K562 (cell line): ENCODE results near the gene UBA52. TPM values are rescaled to one million over a fixed set of nuclear protein-coding genes. Genes with fewer than 3 reads are reported as not detected.
A peak's percentile ranks its signal among the peaks of the same experiment; 100 is the strongest.

Source experiments
- CBFA2T3 ChIP-seq: fragments of 450-650 bp; IDR thresholded peaks from 2 replicates; pipeline ENCODE4 v1.6.1; 2017
- ID3 ChIP-seq, 2 experiments: fragments of 250-450 bp in 1 of 2; fragments of 450-650 bp in 1 of 2; sonication (Bioruptor Pico) in 1 of 2; IDR thresholded peaks; 2 replicates each; pipeline versions ENCODE4 v1.6.1 to v1.8.0; 2016 to 2021; ENCODE audit warnings: mild to moderate bottlenecking in 2 of 2, moderate library complexity in 2 of 2, missing compliant biosample characterization in 1 of 2, missing genetic modification characterization in 1 of 2
- KDM1A ChIP-seq, 2 experiments: fragments of 450-650 bp; IDR thresholded peaks; 2 replicates each; pipeline ENCODE4 v1.6.1; 2016; ENCODE audit warnings: mild to moderate bottlenecking in 2 of 2
- KDM5B ChIP-seq: fragments of 200-600 bp; sonication (generic); IDR thresholded peaks from 2 replicates; pipeline ENCODE4 v1.6.1; 2012; ENCODE audit warnings: low read depth, mild to moderate bottlenecking, moderate library complexity, low read length, control low read depth, inconsistent platforms; ENCODE audit not compliant: insufficient replicate concordance
- NR2C1 ChIP-seq, 2 experiments: fragments of 450-650 bp; IDR thresholded peaks; 2 replicates each; pipeline ENCODE4 v1.6.1; 2017; ENCODE audit warnings: mild to moderate bottlenecking in 2 of 2, antibody characterized with exemption in 1 of 2, inconsistent platforms in 1 of 2, missing compliant biosample characterization in 1 of 2, missing genetic modification characterization in 1 of 2
- PHB ChIP-seq: fragments of 250-450 bp; sonication (Bioruptor Pico); IDR thresholded peaks from 2 replicates; pipeline ENCODE4 v1.5.0; 2021
- SIN3A ChIP-seq, 2 experiments: fragments of 150-350 bp in 1 of 2; IDR thresholded peaks; 2 replicates each; pipeline ENCODE4 v1.6.1; 2011 to 2016; ENCODE audit warnings: borderline replicate concordance in 2 of 2, low read depth in 2 of 2, low read length in 2 of 2, mild to moderate bottlenecking in 2 of 2, moderate library complexity in 2 of 2; ENCODE audit not compliant: control insufficient read depth in 1 of 2
- ZBED1 ChIP-seq: IDR thresholded peaks from 2 replicates; pipeline ENCODE4 v1.6.1; 2014
- polyA plus RNA-seq, 8 experiments: library from polyadenylated mRNA; depleted of rRNA in 4 of 8; stranded (reverse) in 5 of 8; unstranded in 3 of 8; fragments of >200 nt; fragmentation: Nextera tagmentation in 2 of 8; fragmentation: Illumina TruSeq in 1 of 8; extraction: Ambion mirVana in 2 of 8; extraction: Trizol in 1 of 8; gene quantifications; 2 replicates each; pipeline versions ENCODE4 v1.2.1 to v1.2.3, GENCODE V29; 2011 to 2014; ENCODE audit warnings: inconsistent platforms in 1 of 8, missing spikeins in 1 of 8
- total RNA-seq, 7 experiments: library from RNA; depleted of rRNA in 6 of 7; stranded (reverse); fragments of >200 nt in 6 of 7; fragmentation: Illumina TruSeq in 2 of 7; extraction: Trizol in 2 of 7; gene quantifications; 2 replicates each; pipeline versions ENCODE4 v1.2.1 to v1.2.3, GENCODE V29; 2011 to 2021; ENCODE audit warnings: low replicate concordance in 1 of 7
- TF ChIP-seq, protein P1 (sequence below): fragments of 200-600 bp; sonication (generic); IDR thresholded peaks from one replicate; pipeline ENCODE4 v1.6.1; 2012; ENCODE audit warnings: mild to moderate bottlenecking, low read depth, low read length, inconsistent platforms
- TF ChIP-seq, protein P2 (sequence below), 2 experiments: IDR thresholded peaks; 2 replicates each; pipeline ENCODE4 v1.6.1; 2011; ENCODE audit warnings: borderline replicate concordance in 1 of 2, control low read depth in 1 of 2, low read depth in 1 of 2, low read length in 1 of 2, mild to moderate bottlenecking in 1 of 2, mixed read lengths in 1 of 2, moderate library complexity in 1 of 2; ENCODE audit not compliant: insufficient read depth in 1 of 2, insufficient read length in 1 of 2, poor library complexity in 1 of 2, severe bottlenecking in 1 of 2; ENCODE audit errors: extremely low read depth in 1 of 2
- TF ChIP-seq, protein P3 (sequence below): sonication (generic); formaldehyde crosslinking; IDR thresholded peaks from 2 replicates; pipeline ENCODE4 v1.8.0; 2022; ENCODE audit warnings: mild to moderate bottlenecking, missing genetic modification reagents

UBA52 gene
- total and polyA plus RNA-seq, 9 of the 15 experiments (the other 6 are each of a cell fraction or from before 2014, with no cell fraction given): 1,110 to 2,751 (median 1,733) TPM

GRCh38 chr19:18543814-18544475 is 27.7 kb upstream of the UBA52 start (continued):
- TF ChIP-seq, protein P1, sequence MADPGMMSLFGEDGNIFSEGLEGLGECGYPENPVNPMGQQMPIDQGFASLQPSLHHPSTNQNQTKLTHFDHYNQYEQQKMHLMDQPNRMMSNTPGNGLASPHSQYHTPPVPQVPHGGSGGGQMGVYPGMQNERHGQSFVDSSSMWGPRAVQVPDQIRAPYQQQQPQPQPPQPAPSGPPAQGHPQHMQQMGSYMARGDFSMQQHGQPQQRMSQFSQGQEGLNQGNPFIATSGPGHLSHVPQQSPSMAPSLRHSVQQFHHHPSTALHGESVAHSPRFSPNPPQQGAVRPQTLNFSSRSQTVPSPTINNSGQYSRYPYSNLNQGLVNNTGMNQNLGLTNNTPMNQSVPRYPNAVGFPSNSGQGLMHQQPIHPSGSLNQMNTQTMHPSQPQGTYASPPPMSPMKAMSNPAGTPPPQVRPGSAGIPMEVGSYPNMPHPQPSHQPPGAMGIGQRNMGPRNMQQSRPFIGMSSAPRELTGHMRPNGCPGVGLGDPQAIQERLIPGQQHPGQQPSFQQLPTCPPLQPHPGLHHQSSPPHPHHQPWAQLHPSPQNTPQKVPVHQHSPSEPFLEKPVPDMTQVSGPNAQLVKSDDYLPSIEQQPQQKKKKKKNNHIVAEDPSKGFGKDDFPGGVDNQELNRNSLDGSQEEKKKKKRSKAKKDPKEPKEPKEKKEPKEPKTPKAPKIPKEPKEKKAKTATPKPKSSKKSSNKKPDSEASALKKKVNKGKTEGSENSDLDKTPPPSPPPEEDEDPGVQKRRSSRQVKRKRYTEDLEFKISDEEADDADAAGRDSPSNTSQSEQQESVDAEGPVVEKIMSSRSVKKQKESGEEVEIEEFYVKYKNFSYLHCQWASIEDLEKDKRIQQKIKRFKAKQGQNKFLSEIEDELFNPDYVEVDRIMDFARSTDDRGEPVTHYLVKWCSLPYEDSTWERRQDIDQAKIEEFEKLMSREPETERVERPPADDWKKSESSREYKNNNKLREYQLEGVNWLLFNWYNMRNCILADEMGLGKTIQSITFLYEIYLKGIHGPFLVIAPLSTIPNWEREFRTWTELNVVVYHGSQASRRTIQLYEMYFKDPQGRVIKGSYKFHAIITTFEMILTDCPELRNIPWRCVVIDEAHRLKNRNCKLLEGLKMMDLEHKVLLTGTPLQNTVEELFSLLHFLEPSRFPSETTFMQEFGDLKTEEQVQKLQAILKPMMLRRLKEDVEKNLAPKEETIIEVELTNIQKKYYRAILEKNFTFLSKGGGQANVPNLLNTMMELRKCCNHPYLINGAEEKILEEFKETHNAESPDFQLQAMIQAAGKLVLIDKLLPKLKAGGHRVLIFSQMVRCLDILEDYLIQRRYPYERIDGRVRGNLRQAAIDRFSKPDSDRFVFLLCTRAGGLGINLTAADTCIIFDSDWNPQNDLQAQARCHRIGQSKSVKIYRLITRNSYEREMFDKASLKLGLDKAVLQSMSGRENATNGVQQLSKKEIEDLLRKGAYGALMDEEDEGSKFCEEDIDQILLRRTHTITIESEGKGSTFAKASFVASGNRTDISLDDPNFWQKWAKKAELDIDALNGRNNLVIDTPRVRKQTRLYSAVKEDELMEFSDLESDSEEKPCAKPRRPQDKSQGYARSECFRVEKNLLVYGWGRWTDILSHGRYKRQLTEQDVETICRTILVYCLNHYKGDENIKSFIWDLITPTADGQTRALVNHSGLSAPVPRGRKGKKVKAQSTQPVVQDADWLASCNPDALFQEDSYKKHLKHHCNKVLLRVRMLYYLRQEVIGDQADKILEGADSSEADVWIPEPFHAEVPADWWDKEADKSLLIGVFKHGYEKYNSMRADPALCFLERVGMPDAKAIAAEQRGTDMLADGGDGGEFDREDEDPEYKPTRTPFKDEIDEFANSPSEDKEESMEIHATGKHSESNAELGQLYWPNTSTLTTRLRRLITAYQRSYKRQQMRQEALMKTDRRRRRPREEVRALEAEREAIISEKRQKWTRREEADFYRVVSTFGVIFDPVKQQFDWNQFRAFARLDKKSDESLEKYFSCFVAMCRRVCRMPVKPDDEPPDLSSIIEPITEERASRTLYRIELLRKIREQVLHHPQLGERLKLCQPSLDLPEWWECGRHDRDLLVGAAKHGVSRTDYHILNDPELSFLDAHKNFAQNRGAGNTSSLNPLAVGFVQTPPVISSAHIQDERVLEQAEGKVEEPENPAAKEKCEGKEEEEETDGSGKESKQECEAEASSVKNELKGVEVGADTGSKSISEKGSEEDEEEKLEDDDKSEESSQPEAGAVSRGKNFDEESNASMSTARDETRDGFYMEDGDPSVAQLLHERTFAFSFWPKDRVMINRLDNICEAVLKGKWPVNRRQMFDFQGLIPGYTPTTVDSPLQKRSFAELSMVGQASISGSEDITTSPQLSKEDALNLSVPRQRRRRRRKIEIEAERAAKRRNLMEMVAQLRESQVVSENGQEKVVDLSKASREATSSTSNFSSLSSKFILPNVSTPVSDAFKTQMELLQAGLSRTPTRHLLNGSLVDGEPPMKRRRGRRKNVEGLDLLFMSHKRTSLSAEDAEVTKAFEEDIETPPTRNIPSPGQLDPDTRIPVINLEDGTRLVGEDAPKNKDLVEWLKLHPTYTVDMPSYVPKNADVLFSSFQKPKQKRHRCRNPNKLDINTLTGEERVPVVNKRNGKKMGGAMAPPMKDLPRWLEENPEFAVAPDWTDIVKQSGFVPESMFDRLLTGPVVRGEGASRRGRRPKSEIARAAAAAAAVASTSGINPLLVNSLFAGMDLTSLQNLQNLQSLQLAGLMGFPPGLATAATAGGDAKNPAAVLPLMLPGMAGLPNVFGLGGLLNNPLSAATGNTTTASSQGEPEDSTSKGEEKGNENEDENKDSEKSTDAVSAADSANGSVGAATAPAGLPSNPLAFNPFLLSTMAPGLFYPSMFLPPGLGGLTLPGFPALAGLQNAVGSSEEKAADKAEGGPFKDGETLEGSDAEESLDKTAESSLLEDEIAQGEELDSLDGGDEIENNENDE: no peak
- TF ChIP-seq KDM1A (IDR thresholded peaks at IDR 0.05): peak; percentile 99
- TF ChIP-seq, protein P2, sequence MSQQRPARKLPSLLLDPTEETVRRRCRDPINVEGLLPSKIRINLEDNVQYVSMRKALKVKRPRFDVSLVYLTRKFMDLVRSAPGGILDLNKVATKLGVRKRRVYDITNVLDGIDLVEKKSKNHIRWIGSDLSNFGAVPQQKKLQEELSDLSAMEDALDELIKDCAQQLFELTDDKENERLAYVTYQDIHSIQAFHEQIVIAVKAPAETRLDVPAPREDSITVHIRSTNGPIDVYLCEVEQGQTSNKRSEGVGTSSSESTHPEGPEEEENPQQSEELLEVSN (IDR thresholded peaks at IDR 0.05; ENCODE audit: borderline replicate concordance in 1 of 2, extremely low read depth in 1 of 2, insufficient read depth in 1 of 2, insufficient read length in 1 of 2, low read depth in 1 of 2, low read length in 1 of 2, poor library complexity in 1 of 2, severe bottlenecking in 1 of 2): peak in 1 of 2 experiments; percentile 33
- peak; percentile 82; the same call in 1 of the 2 replicates for TF ChIP-seq ZBED1
- TF ChIP-seq KDM5B: no peak
- TF ChIP-seq NR2C1 (IDR thresholded peaks at IDR 0.05): 0 out of 2 replicates have a peak, but pooled peaks have one; percentile 35
- 0 out of 2 replicates have a peak, but pooled peaks have one; percentile 58 for TF ChIP-seq NR2C1 (tag; IDR thresholded peaks at IDR 0.05)
- no peak for TF ChIP-seq ID3 (CRISPR knock-in tag; IDR thresholded peaks at IDR 0.05)
- TF ChIP-seq ID3 (tag; IDR thresholded peaks at IDR 0.05): peak; percentile 76; the same call in 1 of the 2 replicates
- peak; percentile 37 to 66; a peak in 2 of 4 replicates for TF ChIP-seq SIN3A (IDR thresholded peaks at IDR 0.05; ENCODE audit: borderline replicate concordance in 2 of 2, control insufficient read depth in 1 of 2, low read depth in 2 of 2, low read length in 2 of 2)
- TF ChIP-seq, protein P3, sequence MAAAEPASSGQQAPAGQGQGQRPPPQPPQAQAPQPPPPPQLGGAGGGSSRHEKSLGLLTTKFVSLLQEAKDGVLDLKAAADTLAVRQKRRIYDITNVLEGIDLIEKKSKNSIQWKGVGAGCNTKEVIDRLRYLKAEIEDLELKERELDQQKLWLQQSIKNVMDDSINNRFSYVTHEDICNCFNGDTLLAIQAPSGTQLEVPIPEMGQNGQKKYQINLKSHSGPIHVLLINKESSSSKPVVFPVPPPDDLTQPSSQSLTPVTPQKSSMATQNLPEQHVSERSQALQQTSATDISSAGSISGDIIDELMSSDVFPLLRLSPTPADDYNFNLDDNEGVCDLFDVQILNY (CRISPR knock-in tag): no peak; the same call in 1 of the 2 replicates
- 0 out of 2 replicates have a peak, but pooled peaks have one; percentile 63 for TF ChIP-seq PHB (CRISPR knock-in tag)
- peak; percentile 99 for TF ChIP-seq CBFA2T3
